GM18868 (cell line): ENCODE measurements around the gene TDRD9.

ENCODE experiments used
- ATAC-seq: cut with Tn5 transposase; IDR thresholded peaks from one replicate; pipeline ENCODE4 v1.9.1; 2021; ENCODE audit warnings: mild to moderate bottlenecking, moderate library complexity; ENCODE audit not compliant: unreplicated experiment

The TDRD9 gene

DNA sequence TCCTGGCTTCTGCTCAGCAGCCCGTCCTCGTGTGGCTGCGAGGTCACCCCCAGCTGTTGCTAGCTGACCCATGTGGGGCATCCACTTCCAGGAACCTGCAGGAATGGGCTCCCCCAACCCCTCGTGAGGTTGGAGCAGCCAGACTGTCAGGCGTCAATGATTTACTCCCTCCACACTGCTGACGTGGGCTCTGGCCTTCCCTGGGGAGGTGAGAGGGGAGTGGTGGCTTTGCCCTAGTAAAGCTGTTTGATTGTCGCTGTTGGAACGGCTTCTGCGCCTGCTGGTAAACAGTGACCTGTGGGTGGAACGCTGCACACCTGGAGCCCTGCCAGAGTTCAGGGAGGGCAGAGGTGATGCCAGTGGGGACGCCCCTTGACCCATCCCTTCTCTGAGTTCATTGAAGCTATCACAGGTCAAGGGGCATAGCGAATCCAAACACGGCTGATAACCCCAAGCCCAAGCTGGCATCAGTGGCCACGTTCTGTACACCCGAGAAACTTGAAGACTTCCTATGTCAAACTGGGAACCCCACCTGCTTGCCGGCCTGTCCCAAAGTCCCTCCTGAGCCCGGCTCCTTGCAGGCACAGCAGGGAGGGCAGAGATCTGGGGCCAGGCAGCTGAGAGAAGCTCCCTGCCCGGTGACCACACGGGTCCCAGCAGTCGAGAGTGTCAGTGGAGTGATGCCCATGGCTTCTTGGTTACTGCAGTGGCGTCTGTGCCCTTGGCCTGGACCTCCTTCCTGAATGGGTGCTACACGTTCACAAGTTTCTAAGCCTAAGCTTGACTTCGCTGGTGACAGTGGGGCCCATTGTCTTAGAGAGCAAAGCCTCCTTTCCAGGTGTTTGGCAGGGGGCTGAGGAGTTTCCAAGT lies 160.0 kb downstream of the TDRD9 start:
- no peak for ATAC-seq

DNA sequence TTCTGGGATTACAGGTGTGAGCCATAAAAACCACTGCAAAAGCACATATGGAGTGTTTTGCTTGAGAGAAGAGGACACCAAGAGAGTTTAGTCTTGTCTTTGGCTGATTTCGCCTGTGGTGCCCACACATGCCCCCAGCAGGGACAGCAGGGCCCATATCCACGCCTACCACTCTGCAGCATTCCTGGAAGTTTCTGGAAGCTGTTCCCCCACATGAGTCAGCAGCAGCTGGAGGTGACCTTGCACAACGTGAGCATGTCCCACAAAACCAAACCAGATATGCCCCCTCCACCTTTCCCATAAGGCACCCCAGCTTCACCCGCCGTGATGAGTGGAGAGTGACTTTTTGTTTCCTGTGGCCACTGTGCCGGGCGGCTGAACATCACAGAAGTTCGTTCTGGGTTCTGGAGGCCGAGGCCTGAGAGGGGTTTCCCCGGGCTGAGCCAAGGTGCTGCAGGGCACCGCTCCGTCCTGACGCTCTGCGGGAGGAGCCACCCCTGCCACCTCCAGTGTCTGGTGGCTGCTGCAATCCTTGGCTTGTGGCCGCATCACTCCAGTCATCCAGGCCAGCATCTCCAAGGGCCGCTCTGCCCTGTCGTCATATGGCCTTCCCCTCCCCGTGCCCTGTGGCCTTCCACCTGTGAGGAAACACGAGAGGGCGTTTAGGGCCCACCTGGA lies 162.0 kb downstream of the TDRD9 start:
- no peak for ATAC-seq

DNA sequence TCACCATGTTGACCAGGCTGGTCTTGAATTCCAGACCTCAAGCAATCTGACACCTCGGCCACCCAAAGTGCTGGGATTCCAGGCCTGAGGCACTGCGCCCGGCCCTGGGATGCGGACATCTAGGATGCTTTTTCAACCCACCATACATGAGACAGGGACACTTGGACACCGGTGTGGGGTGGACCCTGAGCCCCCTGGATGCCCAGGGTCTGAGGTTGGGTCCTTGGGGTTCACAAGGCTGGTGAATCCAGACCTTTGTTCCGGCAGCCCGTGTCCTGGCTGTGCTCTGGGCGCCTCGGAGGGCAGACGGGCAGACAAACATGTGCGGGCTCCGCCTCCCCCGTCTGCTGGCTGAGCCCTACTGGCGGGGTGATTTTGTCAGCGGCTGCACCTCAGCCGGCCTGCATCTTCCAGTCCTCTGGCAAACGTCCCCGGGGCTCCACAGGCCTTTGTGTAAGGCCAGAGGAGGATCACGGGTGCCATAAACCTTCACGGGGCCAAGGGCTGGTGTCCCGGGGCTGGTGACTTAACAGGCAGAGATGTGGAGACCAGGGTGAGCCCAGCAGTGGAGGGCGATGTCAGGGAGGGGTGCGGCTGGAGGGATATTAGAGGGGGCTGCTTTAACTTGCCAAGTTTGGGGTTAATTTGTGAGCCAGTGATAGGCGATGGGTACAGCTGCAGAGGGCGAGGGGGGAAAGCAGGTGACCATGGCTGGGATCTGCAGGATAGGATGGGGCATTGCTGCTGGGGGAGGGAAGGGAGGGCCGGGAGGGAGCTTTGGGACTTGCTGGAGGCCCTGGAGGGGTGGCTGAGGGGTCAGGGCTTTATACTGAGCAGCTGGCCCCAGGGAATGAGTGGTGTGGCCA lies 163.0 kb downstream of the TDRD9 start:
- ATAC-seq: no peak

DNA sequence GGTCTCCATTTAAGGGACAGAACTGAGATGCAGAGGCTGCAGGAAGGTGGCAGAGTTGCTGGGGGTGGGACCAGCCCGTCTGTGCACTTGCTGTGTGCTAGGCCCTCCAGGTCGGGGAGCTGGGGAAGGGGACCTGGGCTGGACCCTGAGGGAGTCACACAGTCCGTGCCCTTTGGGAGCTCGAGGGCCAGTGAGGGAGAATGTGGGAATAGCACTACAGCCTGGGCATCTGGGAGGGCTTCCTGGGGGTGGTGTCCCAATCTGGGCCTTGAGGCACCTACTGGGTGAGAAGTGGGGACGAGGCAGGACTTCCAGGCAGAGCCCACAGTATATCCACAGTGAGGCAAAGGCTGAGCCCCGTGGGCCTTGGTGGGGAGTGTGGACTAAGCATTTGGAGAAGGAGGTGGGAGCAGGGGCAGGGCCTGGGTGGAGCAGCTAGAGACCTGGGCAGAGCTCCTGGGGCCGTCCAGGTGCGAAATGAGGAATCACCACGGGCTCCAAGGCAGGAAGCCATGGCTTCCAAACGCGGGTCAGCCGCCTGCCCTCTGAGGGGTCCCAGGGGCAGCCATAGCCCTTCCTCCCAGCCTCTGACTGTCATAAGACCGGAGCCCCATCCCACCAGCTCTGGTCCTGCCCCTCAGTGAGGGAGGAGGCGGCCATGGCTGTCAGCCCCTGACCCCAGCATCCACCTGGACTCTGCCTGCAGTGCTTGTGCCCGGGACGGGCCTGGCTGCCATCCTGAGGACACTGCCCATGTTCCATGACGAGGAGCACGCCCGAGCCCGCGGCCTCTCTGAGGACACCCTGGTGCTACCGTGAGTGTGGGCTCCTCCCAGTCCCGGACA lies 163.9 kb downstream of the TDRD9 start:
- ATAC-seq: no peak

DNA sequence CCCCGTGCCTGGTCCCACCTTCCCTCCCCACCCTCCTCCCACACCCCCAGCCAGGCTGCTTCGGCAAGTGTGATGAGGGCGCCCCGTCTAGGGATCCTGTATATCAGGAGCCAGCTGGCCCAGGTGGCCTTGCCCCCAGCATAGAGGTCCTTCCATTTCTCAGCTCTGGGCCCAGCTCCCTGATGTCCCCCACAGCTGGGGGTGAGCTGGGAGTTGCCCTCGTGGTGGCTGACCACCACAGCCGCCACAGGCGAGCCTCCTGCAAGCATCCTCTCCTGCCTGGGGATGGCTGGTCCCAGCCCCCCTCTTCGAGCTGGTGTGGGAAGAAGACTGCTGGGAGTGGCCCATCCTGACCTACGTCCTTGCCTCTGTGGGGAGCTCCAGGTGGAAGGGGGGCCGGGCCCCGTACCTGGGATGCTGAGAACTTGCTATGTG lies 164.7 kb downstream of the TDRD9 start:
- no peak for ATAC-seq

DNA sequence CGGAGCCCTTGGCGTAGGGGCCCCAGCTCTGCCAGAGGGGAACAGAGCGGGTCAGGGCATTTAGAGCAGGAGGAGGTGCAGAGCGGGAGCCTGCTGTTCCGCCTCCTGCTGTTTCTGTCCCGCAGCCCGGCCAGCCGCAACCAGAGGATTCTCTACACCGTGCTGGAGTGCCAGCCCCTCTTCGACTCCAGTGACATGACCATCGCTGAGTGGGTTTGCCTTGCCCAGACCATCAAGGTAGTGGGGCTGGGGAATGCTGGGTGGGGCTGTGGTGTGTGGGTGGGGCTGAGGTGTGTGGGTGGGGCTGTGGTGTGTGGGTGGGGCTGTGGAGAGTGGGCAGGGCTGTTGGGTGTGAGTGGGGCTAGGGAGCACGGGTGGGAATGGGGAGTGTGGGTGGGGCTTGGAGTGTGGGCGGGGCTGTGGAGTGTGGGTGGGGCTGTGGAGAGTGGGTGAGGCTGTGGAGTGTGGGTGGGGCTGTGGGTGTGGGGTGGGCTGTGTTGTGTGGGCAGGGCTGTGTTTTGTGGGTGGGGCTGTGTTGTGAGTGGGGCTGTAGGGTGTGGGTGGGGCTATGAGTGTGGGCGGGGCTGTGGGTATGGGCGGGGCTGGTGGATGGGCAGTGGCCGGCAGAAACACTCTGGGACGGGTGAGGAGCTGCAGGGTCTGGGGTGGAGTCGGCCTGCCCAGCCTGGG lies 165.3 kb downstream of the TDRD9 start:
- ATAC-seq: no peak

DNA sequence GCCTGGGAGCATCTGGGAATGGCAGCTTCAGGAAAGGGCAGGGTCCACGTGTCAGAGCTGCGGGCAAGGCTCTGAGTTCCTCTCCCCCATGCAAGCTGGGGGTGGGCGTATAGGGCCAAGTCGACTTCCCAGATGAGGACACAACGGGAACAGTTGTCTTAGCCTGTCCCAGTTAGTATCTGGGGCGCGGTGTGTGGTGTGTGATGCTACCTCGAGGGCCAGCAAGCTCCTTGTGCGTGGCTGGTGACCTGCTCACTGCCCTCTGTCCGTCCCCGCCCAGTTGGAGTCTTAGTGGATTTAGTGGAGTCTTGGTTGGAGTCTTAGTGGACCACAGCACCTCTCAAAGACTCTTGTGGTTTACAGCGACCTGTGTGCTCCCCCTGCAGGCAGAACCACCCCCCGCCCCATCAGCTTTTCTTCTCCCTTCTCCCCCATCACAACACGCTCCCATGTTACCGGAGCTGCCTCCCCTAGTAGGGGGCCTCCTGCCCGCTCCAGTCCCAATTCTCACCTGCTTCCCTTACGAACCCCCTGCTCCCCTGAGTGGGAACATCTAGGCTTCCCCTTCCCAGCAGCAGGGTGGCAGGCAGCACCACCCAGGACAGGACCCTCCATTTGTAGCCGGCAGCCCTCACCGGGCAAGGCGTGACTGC lies 165.9 kb downstream of the TDRD9 start:
- ATAC-seq: no peak

DNA sequence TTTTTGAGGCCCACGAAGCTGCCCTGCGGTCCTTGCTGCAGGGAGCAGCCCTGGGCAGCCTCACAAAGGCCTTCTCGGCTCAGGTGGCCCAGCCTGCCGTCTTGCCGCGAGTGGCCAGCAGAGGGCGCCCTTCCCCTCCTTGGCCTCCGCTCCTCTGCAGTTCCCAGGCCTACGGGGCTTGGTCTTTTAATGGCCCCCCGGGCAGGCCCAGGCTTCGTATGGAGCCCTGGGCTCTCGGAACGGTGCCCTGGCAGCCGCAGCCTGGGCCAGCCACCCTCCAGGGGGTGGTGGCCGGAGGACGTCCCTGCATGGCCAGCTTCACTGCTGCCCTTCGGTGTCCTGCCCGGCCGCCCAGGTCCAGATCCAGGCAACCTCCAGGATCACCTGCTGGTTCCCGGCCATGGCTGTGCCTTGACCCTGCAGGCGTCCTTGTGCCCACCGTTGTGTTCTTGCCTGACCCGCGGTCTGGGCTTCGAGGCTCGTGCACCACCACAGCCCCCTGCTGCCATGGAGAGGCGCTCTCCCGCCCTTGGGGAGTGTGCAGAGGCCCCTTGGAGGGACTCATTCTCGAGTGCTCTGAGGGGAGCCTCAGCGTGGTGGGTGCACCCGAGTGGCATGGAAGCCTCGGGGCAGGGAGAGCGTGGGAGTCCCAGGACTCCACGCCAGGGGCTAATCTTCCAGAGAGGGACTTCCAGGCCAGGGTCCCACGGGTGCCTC lies 166.6 kb downstream of the TDRD9 start:
- no peak for ATAC-seq

DNA sequence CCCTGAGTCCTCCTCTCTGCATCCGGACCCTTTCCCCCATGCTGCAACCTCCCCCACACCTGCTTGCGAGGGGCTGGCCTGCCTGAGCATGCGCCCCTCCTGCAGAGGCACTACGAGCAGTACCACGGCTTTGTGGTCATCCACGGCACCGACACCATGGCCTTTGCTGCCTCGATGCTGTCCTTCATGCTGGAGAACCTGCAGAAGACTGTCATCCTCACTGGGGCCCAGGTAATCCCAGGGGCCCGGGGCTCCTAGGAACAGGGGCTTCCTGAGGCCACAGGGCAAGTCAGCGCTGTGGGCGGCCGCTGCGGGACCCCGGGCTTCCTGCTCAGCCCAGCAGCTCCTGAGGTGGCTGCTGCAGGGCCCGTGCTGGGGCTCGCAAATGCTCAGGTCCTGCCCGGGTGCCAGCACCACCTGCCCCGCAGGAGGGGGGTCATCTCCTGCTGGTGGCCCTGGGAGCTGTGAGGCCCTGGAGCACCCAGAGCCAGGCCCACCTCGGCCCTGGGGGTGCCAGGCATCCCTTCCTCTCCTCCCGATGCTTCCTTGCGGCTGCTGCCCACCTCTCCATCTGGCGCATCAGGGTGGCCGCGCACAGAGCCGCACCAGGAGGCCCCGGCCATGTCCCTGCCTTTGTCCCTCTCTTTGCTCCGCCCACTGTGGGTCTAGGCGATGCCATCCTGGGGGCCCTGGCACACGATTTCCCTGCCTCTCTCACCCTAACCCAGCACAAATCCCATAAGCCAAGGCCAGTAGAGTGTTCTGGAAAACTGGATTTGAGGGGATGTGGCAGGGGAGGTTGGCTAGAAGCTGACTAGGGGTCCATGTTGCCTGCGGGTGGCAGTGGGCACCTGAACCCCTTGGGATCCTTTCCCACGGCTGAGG lies 167.4 kb downstream of the TDRD9 start:
- ATAC-seq: no peak

DNA sequence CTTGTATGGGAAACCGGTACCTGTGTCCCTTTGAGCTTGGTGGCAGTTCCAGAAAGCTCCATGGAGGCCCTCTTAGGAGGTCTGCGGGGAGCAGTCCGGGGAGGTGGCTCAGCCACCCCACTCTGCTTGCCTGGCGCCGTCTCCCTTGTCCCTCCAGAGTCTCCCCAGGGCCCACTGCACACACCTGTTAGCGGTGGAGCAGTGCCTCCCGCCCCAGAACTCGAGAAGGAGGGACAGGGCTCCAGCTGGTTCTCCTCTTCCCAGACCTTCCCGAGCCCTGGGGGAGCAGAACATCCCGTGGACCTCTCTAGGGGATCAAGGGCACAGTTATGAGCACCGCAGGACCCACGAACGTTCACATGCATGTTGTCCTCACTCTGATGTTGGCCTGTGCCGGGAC lies 168.1 kb downstream of the TDRD9 start:
- ATAC-seq: no peak

DNA sequence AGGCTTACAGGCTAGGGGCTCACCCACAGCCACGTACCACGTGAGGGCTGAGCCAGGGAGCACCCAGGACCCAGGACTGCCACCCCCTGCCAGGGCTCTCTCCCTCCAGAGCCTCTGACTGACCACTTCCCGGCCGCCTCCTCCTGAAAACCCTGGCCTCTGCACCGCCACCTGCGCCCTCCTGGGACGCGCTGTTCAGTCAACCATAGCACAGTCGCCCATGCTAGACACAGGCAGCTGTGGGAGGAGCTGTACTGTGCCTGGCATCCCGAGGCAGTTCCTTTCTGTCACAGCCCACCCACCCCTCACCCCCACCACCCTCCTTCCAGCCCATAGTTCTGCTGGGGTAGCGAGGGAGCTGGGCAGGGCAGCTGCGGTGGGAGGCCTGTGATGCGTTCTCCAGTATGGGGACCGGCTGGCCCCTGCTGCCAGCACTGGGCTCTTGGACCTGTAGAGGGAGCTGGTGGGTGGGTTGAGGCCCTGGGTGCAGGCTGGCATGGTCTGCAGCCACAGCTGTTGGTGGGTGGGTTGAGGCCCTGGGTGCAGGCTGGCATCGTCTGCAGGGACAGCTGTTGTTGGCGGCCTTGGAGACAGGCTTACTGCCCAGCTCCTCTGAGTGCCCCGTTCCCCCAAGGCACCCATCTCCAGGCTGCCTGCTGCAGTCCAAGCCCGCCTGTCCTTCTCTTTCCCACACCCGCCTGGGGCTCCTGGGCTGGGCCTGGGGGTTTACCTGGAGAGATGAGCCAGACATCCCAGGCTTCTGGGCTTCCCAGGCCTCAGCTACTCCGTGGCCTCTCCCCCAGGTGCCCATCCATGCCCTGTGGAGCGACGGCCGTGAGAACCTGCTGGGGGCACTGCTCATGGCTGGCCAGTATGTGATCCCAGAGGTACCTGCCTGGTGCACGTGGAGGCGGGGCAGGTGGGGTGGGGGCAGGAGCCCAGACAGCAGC lies 168.8 kb downstream of the TDRD9 start:
- no peak for ATAC-seq

DNA sequence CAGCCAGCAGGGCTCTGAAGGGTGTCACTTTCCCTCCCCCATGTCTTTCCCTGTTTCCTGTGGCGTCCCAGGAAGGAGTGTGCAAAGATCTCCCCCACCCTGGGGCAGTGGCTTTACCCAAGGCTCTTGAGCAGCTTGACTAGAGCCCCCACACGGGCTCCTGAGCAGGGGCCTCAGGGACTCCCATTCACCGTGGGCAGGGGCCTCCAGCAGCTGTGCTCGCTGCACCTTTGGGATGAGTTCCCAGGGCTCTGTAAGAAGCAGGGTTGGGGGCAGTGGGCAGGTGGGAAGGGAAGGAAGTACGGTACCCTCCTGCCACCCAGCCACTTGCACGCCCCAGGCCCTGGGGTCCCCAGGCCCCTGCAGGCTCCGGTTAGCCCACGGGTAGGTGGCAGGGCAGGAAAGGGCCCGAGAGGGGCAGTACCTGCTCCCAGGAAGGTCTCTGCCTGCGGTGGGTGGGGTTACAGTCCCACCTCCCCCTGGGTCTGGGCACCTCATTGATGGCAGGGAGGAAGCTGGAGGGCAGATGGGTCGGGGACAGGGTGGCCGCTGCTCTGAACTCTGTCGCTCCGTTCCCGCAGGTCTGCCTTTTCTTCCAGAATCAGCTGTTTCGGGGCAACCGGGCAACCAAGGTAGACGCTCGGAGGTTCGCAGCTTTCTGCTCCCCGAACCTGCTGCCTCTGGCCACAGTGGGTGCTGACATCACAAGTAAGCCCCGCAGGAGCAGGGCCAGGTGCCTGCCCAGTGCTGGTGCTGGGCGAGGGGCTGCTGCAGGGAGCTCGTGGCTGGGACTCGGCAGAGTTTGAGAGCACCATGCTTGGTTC lies 170.2 kb downstream of the TDRD9 start:
- no peak for ATAC-seq

DNA sequence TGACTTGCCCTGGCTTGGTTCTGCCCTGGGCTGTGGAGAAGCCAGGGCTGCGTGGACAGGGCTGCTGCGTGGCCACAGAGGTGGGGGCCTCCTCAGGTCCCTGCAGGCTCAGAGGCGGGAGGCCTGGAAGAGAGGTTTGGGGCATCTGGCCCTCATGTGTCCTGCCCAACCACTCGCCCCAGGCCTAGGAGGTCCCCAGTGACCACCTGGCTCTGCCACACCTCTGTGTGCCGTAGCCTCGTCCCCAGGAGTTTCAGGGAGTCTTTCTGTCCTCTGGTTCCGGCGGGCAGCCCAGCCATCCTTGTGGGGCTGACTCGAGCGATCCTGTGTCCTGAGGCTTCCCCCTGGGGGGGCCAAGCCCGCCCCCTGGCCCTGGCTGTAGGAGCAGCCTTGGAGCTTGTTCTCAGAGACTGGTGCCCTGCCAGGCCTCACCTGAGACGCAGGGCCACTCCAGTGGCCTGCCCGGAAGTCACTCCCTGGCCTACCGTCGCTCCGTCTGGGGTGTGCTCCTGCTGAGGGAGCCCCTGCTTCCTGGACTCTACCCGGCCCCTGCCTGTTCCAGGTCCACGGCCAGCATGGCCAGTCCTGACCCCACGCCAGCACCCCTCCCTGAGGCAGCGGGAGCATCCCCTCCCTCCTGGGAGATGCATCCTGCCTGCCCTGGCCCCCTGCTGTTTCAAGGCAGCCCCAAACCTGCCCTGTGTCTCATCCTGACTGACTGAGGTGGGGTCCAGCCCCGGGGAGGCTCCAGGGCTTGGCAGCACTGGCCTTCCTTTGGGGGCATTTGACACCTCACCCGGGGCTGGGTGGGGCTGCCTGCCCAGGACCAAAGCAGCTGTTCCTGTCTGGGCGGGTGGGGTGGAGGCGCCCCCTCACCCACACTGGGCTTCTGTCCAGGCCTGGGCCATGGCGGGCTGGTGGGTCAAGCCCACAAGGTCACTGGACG lies 171.1 kb downstream of the TDRD9 start:
- ATAC-seq: no peak

DNA sequence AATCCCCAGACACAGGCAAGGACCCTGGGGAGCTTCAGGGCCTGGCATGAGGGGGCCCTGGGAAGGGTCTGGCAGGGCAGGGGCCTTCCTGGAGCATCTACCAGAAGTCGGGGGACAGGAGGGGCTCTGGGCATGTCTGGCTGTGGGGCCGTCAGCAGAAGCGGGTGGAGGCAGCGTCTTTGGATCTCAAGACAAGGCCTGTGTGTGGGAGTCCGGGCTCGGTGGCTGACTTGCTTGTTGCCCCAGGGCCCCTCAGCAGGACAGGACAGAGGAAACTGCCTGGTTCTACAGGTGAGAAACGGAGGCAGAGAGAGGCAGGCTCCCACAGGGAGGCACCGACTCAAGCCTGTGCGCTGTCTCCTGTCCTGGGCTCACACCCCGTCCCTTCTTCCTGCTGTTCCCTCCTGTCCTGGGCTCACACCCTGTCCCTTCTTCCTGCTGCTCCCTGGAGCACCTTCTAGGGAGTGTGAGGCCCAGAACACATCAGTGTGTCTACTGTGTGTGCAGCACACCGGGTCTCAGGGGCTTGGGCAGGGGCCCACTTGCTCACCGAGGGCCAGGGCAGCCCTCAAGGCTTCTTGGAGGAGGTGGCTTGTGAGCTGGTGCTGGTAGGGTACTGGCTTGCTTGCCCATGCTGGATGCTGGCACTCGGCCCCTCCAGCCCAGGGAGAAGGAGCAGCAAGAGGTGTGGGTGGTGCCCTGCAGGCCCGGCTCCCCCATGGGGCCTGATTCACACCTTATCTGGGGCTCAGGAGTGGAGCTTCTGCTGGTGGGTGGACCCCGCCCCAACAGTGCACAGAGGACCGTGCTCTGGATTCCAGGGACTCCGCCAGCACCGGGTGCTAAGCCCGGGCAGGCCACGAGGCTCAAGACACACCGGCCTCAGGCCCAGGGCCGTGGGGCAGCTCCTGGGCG lies 172.2 kb downstream of the TDRD9 start:
- no peak for ATAC-seq
